ENCODE measurements around the gene EIF3J.
"Not testable (repeated sequence)": the region's sequence is repeated elsewhere in the genome, so short reads cannot be mapped to it uniquely, and the experiment has no call there.

Gene EIF3J

DNA sequence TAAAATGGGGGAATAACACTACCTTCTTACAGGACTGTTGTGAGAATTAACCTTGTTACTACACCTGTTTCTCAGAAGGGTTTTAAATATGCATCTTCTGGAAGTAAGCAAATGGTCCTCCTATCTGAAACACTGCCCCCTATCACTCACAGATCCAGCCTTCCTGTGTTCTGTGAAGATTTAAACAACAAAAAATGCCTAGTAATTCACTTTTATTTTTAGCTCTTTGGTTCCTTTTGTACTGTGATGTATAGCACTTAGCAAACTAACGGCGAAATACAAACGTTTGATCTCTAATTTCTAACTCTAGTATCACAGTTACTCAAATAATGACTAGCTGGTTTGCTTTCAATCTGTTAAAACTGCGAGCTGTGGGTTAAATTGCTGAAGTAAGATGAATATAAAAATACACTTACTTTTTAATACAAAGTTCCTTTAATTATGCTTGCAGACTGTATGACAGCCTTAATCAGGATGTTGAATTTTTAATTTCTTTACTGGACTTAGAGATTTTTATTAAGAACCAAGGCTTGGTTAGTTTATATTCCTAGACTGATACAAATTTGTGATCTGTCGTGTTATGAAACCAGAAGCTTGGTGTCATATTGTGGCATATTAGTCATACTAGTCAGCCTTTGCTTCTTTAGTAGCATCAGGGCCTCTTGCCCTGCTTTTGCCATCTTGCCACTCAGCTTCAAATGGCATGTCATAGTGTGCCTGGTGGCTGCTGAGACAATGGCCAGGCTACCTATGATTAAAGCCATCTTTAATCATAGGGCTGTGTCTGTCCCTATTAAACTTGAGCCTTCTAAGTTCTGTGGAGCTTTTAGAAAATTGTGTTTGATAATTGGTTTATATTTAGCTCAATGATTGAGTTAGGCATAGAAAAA lies 9.2 kb downstream of the EIF3J start:
- peak; percentile 74 for DNase-seq
- Histone ChIP-seq H3K27me3 (replicated peaks; ENCODE audit: insufficient read depth, low read length) (no peaks in the 10 kb centered on the region), H3K4me1 (ENCODE audit: low read length) (peaks cover 20% of the 10 kb centered on the region), H4K20me1 (ENCODE audit: insufficient read depth, low read length) (peaks cover 21% of the 10 kb centered on the region), H3K4me2 (ENCODE audit: low read depth, low read length) (peak overlapping the region; percentile 60), H3K9me2 (replicated peaks; ENCODE audit: insufficient read depth, low read length) (no peaks in the 10 kb centered on the region), H3K9me3 (replicated peaks; ENCODE audit: insufficient read depth, low read length) (no peaks in the 10 kb centered on the region), H3F3A (ENCODE audit: insufficient read depth, low read length) (peaks cover 21% of the 10 kb centered on the region), H3K9ac (ENCODE audit: low read length) (peak overlapping the region; percentile 23; the same call in 1 of the 2 replicates), H2AFZ (ENCODE audit: low read length) (no peak overlapping the region), H3K36me3 (replicated peaks; ENCODE audit: insufficient read depth, low read length) (no peaks in the 10 kb centered on the region; the same call in 1 of the 2 replicates), H3K27ac (ENCODE audit: low read length) (peak overlapping the region; percentile 68), H3K79me2 (ENCODE audit: low read length) (peaks cover 98% of the 10 kb centered on the region), H3K4me3 (ENCODE audit: low read length) (peak overlapping the region; percentile 26)
- TF ChIP-seq CTCF (IDR thresholded peaks at IDR 0.05; ENCODE audit: low read length) (peak; percentile 60), EZH2phosphoT487 (IDR thresholded peaks at IDR 0.05; ENCODE audit: low read length) (no peak), EZH2 (optimal IDR thresholded peaks at IDR 0.05; ENCODE audit: low read depth, low read length) (no peak)

GRCh38 chr15:44549152-44549551 lies 12.2 kb downstream of the EIF3J start:
- not testable (repeated sequence) for H3K4me3 ChIP-seq (ENCODE audit: low read length); H3K36me3 ChIP-seq (replicated peaks; ENCODE audit: insufficient read depth, low read length); H3K9me3 ChIP-seq (replicated peaks; ENCODE audit: insufficient read depth, low read length); H3K27me3 ChIP-seq (replicated peaks; ENCODE audit: insufficient read depth, low read length); H3K27ac ChIP-seq (ENCODE audit: low read length); H3K9ac ChIP-seq (ENCODE audit: low read length); H3K9me2 ChIP-seq (replicated peaks; ENCODE audit: insufficient read depth, low read length); H2AFZ ChIP-seq (ENCODE audit: low read length); H3K4me2 ChIP-seq (ENCODE audit: low read depth, low read length); DNase-seq
- Histone ChIP-seq H3K4me1 (ENCODE audit: low read length) (peaks cover 16% of the 10 kb centered on the region), H4K20me1 (ENCODE audit: insufficient read depth, low read length) (peaks cover 21% of the 10 kb centered on the region), H3K79me2 (ENCODE audit: low read length) (peaks cover 81% of the 10 kb centered on the region), H3F3A (ENCODE audit: insufficient read depth, low read length) (peaks cover 21% of the 10 kb centered on the region)

DNA sequence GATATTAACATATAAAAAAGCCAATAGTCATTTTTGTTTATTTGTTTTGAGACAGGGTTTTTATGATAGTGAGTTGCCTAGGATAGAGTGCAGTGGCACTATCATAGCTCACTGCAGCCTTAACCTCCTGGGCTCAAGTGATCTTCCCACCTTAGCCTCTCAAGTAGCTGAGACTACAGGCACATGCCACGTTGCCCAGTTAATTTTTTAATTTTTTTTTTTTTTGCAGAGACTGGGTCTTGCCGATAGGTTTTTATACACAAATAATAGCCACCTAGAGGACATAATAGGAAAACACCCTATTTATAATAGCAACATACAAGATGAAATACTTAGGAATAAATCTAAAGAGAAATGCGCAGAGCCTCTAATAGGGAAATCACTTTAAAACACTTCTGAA lies 13.3 kb downstream of the EIF3J start:
- no peak for DNase-seq
- Histone ChIP-seq H3K4me3 (ENCODE audit: low read length) (no peak overlapping the region), H3K27me3 (replicated peaks; ENCODE audit: insufficient read depth, low read length) (no peaks in the 10 kb centered on the region), H3K27ac (ENCODE audit: low read length) (no peak overlapping the region), H3K9me2 (replicated peaks; ENCODE audit: insufficient read depth, low read length) (no peaks in the 10 kb centered on the region), H3K79me2 (ENCODE audit: low read length) (peaks cover 80% of the 10 kb centered on the region), H3K9ac (ENCODE audit: low read length) (no peak overlapping the region), H3K9me3 (replicated peaks; ENCODE audit: insufficient read depth, low read length) (no peaks in the 10 kb centered on the region), H3K36me3 (replicated peaks; ENCODE audit: insufficient read depth, low read length) (no peaks in the 10 kb centered on the region; the same call in 1 of the 2 replicates), H3K4me1 (ENCODE audit: low read length) (peaks cover 13% of the 10 kb centered on the region), H4K20me1 (ENCODE audit: insufficient read depth, low read length) (peaks cover 18% of the 10 kb centered on the region), H3F3A (ENCODE audit: insufficient read depth, low read length) (peaks cover 16% of the 10 kb centered on the region), H3K4me2 (ENCODE audit: low read depth, low read length) (no peak overlapping the region), H2AFZ (ENCODE audit: low read length) (no peak overlapping the region)
- TF ChIP-seq CTCF (IDR thresholded peaks at IDR 0.05; ENCODE audit: low read length), result peak; percentile 34
- no peak for TF ChIP-seq EZH2phosphoT487 (IDR thresholded peaks at IDR 0.05; ENCODE audit: low read length)

GRCh38 chr15:44550734-44551133 lies 13.8 kb downstream of the EIF3J start:
- H3K9me3 ChIP-seq (replicated peaks; ENCODE audit: insufficient read depth, low read length), result no peaks in the 10 kb centered on the region
- no peaks in the 10 kb centered on the region; the same call in 1 of the 2 replicates for H3K36me3 ChIP-seq (replicated peaks; ENCODE audit: insufficient read depth, low read length)
- H3K27ac ChIP-seq (ENCODE audit: low read length), result no peak overlapping the region
- no peak for TF ChIP-seq EZH2 (optimal IDR thresholded peaks at IDR 0.05; ENCODE audit: low read depth, low read length)
- no peak for TF ChIP-seq EZH2phosphoT487 (IDR thresholded peaks at IDR 0.05; ENCODE audit: low read length)
- no peak for TF ChIP-seq CTCF (IDR thresholded peaks at IDR 0.05; ENCODE audit: low read length)
- DNase-seq, result no peak
- peaks cover 11% of the 10 kb centered on the region for H3F3A ChIP-seq (ENCODE audit: insufficient read depth, low read length)
- H4K20me1 ChIP-seq (ENCODE audit: insufficient read depth, low read length), result peaks cover 13% of the 10 kb centered on the region
- H3K4me1 ChIP-seq (ENCODE audit: low read length), result peaks cover 8% of the 10 kb centered on the region
- H3K9ac ChIP-seq (ENCODE audit: low read length), result no peak overlapping the region
- no peak overlapping the region for H3K4me3 ChIP-seq (ENCODE audit: low read length)
- no peak overlapping the region for H2AFZ ChIP-seq (ENCODE audit: low read length)
- peaks cover 80% of the 10 kb centered on the region for H3K79me2 ChIP-seq (ENCODE audit: low read length)
- no peaks in the 10 kb centered on the region for H3K27me3 ChIP-seq (replicated peaks; ENCODE audit: insufficient read depth, low read length)
- H3K9me2 ChIP-seq (replicated peaks; ENCODE audit: insufficient read depth, low read length), result no peaks in the 10 kb centered on the region
- no peak overlapping the region for H3K4me2 ChIP-seq (ENCODE audit: low read depth, low read length)
